ENCODE data around the gene JAKMIP2. TPM values are rescaled to one million over a fixed set of nuclear protein-coding genes. Genes with fewer than 3 reads are reported as not detected.

JAKMIP2 gene
- total RNA-seq, 1 experiment from 2014 or later = 6.4 TPM

DNA sequence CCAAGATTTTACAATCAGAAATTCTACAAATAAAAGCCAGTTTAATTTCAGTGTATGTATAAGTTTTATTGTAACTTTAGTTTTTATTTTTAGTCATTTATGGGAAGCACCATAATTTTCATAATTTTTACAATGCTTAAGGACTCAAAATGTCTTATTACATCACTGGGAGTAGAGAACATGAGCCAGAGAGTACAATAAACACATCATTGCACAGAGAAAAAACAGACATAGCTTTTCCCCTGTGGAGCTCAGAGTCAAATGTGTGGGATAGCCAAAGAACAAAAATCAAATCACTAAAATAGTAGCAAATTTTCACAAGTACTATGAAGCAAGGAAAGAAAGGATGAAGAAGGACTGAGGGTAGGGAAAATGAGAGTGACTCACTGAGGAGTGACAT, 5.5 kb upstream of the JAKMIP2 start:
- no peaks in the 10 kb centered on the region; the same call in 1 of the 2 replicates for H3K27me3 Mint-ChIP-seq (ENCODE audit: low read depth)

More for the DNA sequence above, 5.5 kb upstream of the JAKMIP2 start:
- Histone ChIP-seq H2BK5ac (ENCODE audit: insufficient read length, low read length) (no peak overlapping the region), H3K56ac (ENCODE audit: insufficient read length, low read depth, low read length) (no peak overlapping the region), H4K5ac (ENCODE audit: insufficient read length, low read depth, low read length) (no peak overlapping the region), H4K91ac (ENCODE audit: insufficient read length, low read depth, low read length) (no peak overlapping the region), H3T11ph (ENCODE audit: low read length) (no peak overlapping the region), H3K27ac (ENCODE audit: insufficient read length, low read depth, low read length) (no peak overlapping the region), H4K8ac (replicated peaks; ENCODE audit: insufficient read length, low read depth, low read length) (no peak overlapping the region), H2BK15ac (ENCODE audit: low read depth, low read length) (no peak overlapping the region), H3K27me3 (ENCODE audit: insufficient read depth, low read length) (no peaks in the 10 kb centered on the region), H2AFZ (ENCODE audit: low read length) (no peak overlapping the region), H3K23ac (ENCODE audit: insufficient read length, low read depth, low read length) (no peak overlapping the region), H3K18ac (ENCODE audit: insufficient read length, low read depth, low read length) (no peak overlapping the region), H3K9ac (ENCODE audit: extremely low read depth, insufficient read length, low read length) (no peak overlapping the region), H3K79me1 (ENCODE audit: insufficient read depth, low read depth, low read length, poor library complexity, severe bottlenecking) (no peaks in the 10 kb centered on the region), H3K4me2 (ENCODE audit: insufficient read depth, insufficient read length, low read length) (no peak overlapping the region), H3K4me1 (ENCODE audit: insufficient read depth, low read length) (no peaks in the 10 kb centered on the region), H2BK120ac (ENCODE audit: low read depth, low read length, poor library complexity, severe bottlenecking) (no peak overlapping the region), H4K20me1 (ENCODE audit: control insufficient read depth, insufficient read depth, insufficient read length) (no peaks in the 10 kb centered on the region), H2BK20ac (ENCODE audit: low read depth, low read length, poor library complexity, severe bottlenecking) (no peak overlapping the region), H2AK5ac (ENCODE audit: insufficient read length, low read length) (no peak overlapping the region), H3K14ac (ENCODE audit: insufficient read depth, low read length) (no peak overlapping the region), H2BK12ac (ENCODE audit: insufficient read length, low read depth, low read length) (no peak overlapping the region), H3K4ac (ENCODE audit: low read depth, low read length) (no peak overlapping the region), H3K79me2 (ENCODE audit: insufficient read depth, low read length) (no peaks in the 10 kb centered on the region), H3K9me3 (ENCODE audit: control insufficient read depth, low read depth, low read length) (no peaks in the 10 kb centered on the region), H3K23me2 (ENCODE audit: insufficient read length, low read depth, low read length, poor library complexity, severe bottlenecking) (no peaks in the 10 kb centered on the region)
- DNase-seq = no peak
- no peak overlapping the region for H3K4me3 Mint-ChIP-seq
- H3K27ac Mint-ChIP-seq = no peak overlapping the region
- no peaks in the 10 kb centered on the region for H3K36me3 Mint-ChIP-seq (ENCODE audit: insufficient read depth in 1 of 3, low read depth in 3 of 3)
- peaks cover 4 to 5% of the 10 kb centered on the region in 2 experiments; a peak in 3 of 4 replicates for H3K4me1 Mint-ChIP-seq
- TF ChIP-seq, protein P1, sequence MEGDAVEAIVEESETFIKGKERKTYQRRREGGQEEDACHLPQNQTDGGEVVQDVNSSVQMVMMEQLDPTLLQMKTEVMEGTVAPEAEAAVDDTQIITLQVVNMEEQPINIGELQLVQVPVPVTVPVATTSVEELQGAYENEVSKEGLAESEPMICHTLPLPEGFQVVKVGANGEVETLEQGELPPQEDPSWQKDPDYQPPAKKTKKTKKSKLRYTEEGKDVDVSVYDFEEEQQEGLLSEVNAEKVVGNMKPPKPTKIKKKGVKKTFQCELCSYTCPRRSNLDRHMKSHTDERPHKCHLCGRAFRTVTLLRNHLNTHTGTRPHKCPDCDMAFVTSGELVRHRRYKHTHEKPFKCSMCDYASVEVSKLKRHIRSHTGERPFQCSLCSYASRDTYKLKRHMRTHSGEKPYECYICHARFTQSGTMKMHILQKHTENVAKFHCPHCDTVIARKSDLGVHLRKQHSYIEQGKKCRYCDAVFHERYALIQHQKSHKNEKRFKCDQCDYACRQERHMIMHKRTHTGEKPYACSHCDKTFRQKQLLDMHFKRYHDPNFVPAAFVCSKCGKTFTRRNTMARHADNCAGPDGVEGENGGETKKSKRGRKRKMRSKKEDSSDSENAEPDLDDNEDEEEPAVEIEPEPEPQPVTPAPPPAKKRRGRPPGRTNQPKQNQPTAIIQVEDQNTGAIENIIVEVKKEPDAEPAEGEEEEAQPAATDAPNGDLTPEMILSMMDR (conservative IDR thresholded peaks at IDR 0.05) = no peak
- H3K9me3 Mint-ChIP-seq = no peaks in the 10 kb centered on the region
